Panc1 (cell line): Measurements from ENCODE around the gene EXOC6B.

Source experiments
- CTCF ChIP-seq: fragments of 450-650 bp; IDR thresholded peaks from 2 replicates; pipeline ENCODE4 v1.5.1; 2017; ENCODE audit warnings: mild to moderate bottlenecking
- POLR2AphosphoS5 ChIP-seq: IDR thresholded peaks from 2 replicates; pipeline ENCODE4 v1.6.1; 2012; ENCODE audit warnings: mild to moderate bottlenecking, low read depth, low read length, moderate library complexity

DNA sequence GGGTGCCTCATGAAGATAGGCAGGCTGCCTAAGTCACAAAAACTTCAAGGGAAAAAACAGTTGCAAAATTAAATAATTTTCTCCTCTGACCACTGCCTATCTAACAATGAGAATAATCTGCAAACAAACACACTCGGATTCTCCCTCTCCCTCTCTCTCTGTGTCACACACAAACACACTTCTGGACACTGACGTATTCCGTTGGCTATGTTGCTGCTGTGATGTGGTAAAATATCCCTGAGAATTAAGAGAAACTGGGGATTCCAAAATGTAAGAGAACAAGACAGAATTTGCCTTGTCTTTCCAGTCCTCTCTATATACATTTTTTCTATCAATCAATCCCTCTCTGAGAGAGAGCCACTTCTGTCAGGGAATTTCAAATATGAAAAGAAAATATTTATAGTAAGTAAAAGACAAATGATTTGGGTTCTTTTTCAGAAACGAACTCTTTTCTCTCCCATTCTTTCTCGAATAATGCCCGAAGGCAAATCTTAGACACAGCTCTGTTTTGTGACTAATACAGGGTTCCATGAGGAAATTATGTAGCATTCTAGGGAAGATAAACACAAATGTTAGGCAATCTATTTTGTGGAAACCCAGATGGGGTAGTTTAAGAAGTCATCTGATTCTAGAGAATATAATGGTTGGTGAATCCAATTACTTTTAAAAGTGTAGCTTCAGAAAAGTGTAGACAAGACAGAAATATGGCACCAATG, 367.9 kb downstream of the EXOC6B start:
- TF ChIP-seq CTCF, result no peak
- no peak for TF ChIP-seq POLR2AphosphoS5
